ENCODE results near the gene STAT1.
A peak's percentile ranks its signal among the peaks of the same experiment; 100 is the strongest.

STAT1 gene

DNA sequence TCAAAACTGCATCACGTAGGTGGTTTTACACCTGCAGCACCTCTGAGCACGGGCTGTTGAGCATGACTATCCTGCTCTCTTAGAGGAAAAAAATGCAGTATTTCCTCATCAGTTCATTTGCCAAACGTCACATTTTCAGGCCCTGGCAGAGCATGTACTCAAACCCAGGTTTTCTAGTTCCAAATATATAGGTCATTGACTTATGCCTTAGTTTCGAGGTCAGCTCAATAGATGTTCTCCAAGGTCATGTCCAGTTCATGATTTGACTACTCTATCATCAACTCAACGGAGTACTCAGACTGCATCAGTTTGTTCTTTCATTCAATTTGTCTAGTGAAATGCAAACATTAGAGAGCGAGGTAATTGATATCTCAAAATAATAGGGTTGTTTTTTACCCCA is 39.3 kb upstream of the STAT1 start:
- Histone ChIP-seq H3K27me3 (ENCODE audit: insufficient read depth, low read depth, severe bottlenecking) (no peaks in the 10 kb centered on the region), H3K36me3 (no peaks in the 10 kb centered on the region), H3K4me3 (ENCODE audit: low read depth, low read length) (no peak overlapping the region), H3K27ac (no peak overlapping the region), H3K9me3 (ENCODE audit: severe bottlenecking) (no peaks in the 10 kb centered on the region)
- TF ChIP-seq, protein P1, sequence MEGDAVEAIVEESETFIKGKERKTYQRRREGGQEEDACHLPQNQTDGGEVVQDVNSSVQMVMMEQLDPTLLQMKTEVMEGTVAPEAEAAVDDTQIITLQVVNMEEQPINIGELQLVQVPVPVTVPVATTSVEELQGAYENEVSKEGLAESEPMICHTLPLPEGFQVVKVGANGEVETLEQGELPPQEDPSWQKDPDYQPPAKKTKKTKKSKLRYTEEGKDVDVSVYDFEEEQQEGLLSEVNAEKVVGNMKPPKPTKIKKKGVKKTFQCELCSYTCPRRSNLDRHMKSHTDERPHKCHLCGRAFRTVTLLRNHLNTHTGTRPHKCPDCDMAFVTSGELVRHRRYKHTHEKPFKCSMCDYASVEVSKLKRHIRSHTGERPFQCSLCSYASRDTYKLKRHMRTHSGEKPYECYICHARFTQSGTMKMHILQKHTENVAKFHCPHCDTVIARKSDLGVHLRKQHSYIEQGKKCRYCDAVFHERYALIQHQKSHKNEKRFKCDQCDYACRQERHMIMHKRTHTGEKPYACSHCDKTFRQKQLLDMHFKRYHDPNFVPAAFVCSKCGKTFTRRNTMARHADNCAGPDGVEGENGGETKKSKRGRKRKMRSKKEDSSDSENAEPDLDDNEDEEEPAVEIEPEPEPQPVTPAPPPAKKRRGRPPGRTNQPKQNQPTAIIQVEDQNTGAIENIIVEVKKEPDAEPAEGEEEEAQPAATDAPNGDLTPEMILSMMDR (IDR thresholded peaks at IDR 0.05; ENCODE audit: low read depth, low read length): no peak
- DNase-seq: no peak

DNA sequence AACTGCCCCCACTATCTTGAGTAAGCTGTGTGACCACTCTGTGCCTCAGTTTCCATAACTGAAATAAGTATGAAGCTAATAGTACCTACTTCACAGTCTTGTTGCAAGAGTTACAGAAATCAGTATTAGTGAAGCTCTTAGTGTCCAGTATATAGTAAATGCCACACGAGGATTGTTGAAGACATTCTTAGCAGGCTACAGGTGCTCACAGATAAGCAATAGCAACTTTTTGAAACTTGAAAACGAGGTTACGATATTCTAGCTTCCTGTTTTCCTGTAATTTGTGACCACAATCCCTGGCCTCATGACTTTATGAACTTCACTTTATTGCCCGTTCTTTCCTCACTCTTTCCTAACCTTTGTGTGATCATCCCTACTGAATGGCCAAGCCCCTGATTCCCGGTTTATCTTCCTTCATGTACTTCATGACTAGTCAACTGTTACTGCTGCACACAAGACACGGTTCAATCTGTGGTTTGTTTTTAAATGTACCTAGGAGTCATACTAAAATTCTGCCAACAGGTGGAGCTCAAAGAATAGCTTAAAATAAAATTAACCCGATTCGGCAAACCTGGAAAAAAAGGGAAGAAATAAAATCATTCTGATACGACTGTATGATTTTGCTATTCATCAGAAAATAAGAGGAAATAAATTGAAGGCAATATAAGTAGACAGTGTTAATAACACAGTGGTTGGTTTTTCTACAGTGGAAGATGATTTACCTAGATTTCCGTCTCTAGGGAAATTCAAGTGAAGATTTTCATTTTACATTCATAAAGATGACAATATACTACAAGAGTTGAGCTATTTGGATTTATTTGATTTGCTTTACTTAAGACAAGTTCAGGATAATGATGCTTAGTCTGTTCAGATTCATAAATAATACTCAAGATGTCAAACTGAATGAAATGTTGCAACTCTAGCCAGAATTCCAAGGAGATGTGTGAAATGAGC is 38.1 kb upstream of the STAT1 start:
- TF ChIP-seq, protein P1 (IDR thresholded peaks at IDR 0.05; ENCODE audit: low read depth, low read length): peak; percentile 24; the same call in 1 of the 2 replicates
- Histone ChIP-seq H3K27ac (no peak overlapping the region), H3K9me3 (ENCODE audit: severe bottlenecking) (no peaks in the 10 kb centered on the region), H3K36me3 (no peaks in the 10 kb centered on the region), H3K4me3 (ENCODE audit: low read depth, low read length) (no peak overlapping the region), H3K27me3 (ENCODE audit: insufficient read depth, low read depth, severe bottlenecking) (no peaks in the 10 kb centered on the region)
- DNase-seq: no peak

DNA sequence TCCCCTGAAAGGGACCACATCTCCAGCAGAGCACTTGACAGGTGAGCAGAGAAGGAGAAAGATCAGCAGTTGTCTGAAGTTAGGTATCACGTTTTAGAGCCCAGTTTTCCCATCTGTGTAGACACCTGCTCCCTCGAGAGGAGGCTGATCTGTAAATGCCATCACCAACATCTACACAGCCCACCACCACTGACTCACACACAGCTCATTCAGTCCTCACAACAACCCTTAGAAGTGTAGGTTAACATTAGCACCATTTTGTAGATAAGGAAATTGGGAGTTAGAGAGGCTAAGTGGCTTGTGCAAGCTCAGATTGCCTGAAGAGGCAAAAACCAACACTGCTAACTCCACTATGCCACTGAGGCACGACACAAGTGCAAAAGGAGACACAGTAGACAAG is 37.2 kb upstream of the STAT1 start:
- H3K36me3 ChIP-seq: no peaks in the 10 kb centered on the region
- no peak overlapping the region for H3K27ac ChIP-seq
- H3K9me3 ChIP-seq (ENCODE audit: severe bottlenecking): no peaks in the 10 kb centered on the region
- TF ChIP-seq, protein P1 (IDR thresholded peaks at IDR 0.05; ENCODE audit: low read depth, low read length): no peak
- H3K27me3 ChIP-seq (ENCODE audit: insufficient read depth, low read depth, severe bottlenecking): no peaks in the 10 kb centered on the region
- no peak overlapping the region for H3K4me3 ChIP-seq (ENCODE audit: low read depth, low read length)
- no peak for DNase-seq

DNA sequence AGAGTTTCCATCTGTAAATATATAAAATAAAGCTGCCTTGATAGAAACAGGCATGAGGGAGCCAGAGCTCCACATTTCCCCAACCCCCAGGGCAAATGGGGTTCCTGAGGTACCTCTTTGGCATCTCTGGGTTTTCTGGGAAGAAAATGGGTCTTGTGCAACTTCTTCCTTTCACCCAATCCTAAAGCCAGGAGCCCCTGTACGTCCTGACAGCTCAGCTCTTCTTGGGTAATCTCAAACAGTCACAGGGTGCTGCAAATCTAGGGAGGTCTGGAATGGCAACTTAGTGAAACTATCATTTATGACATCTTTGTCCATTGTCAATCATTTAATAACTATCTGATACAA is 36.6 kb upstream of the STAT1 start:
- H3K4me3 ChIP-seq (ENCODE audit: low read depth, low read length): no peak overlapping the region
- no peaks in the 10 kb centered on the region for H3K9me3 ChIP-seq (ENCODE audit: severe bottlenecking)
- TF ChIP-seq, protein P1 (IDR thresholded peaks at IDR 0.05; ENCODE audit: low read depth, low read length): no peak
- no peaks in the 10 kb centered on the region for H3K27me3 ChIP-seq (ENCODE audit: insufficient read depth, low read depth, severe bottlenecking)
- no peaks in the 10 kb centered on the region for H3K36me3 ChIP-seq
- no peak overlapping the region for H3K27ac ChIP-seq
- DNase-seq: no peak

DNA sequence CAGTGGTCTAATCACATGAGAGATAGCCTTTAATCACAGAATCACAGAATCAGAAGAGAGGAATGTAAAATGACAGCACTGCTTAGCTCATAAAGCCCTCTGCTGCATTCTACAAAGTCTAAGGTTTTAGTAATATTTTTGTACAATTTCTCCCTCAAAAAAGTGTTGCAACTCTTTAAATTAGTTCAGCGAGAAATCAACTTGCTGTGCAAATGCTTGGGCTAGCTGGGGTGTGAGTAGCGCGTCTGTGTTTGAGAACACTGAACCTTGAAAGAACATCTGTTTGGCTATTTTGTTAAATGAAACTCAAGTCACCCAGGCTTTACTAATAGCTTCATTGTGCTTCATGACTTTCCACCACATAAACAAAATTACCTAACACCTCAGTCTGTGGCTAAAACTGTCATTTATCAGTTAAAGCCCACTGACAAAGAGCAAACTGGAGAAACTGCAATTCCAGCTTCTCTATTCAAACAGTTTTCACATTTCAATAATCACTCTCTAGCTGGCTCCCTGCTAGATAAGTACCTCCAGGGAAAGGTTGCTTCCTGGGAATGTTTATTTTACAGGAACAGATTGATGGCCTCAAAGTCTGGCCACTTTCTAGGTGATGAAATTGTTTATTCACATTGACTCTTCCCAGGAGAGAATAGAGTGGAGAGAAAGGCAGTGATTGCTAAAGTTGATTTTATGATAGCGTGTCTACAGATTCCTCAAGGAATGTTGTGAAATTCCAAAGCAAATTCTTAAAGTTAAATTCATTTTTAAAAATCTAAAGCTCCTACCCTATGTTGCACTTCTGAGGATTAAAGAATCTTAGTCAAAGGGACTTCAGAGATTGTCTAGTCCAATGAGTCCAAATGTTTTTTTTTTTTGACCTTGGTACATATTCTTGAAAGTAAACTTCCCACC is 36.0 kb upstream of the STAT1 start:
- no peaks in the 10 kb centered on the region for H3K9me3 ChIP-seq (ENCODE audit: severe bottlenecking)
- no peak overlapping the region for H3K27ac ChIP-seq
- TF ChIP-seq, protein P1 (IDR thresholded peaks at IDR 0.05; ENCODE audit: low read depth, low read length): no peak
- no peak for DNase-seq
- no peak overlapping the region for H3K4me3 ChIP-seq (ENCODE audit: low read depth, low read length)
- H3K36me3 ChIP-seq: no peaks in the 10 kb centered on the region
- no peaks in the 10 kb centered on the region for H3K27me3 ChIP-seq (ENCODE audit: insufficient read depth, low read depth, severe bottlenecking)

Measured in WERI-Rb-1 (cell line).